Neural crest cell (in vitro differentiated cells): Measurements from ENCODE around the gene SRRM2. TPM values are rescaled to one million over a fixed set of nuclear protein-coding genes. Genes with fewer than 3 reads are reported as not detected.

Source experiments
- DNase-seq: peaks from one replicate; pipeline ENCODE4 v3.0.0; 2021; ENCODE audit warnings: low read depth, mixed read lengths, low spot score
- H3K27ac Mint-ChIP-seq: one replicate; pipeline ENCODE4 v1.8.0; 2021; ENCODE audit warnings: mild to moderate bottlenecking, mixed read lengths; ENCODE audit not compliant: unreplicated experiment
- H3K27me3 Mint-ChIP-seq: 2 replicates; pipeline ENCODE4 v1.8.0; 2021; ENCODE audit warnings: low read depth, mild to moderate bottlenecking, mixed read lengths
- H3K36me3 Mint-ChIP-seq: 2 replicates; pipeline ENCODE4 v1.8.0; 2021; ENCODE audit warnings: low read depth, mild to moderate bottlenecking, mixed read lengths
- H3K4me1 Mint-ChIP-seq: 2 replicates; pipeline ENCODE4 v1.8.0; 2021; ENCODE audit warnings: mixed read lengths
- H3K4me3 Mint-ChIP-seq: one replicate; pipeline ENCODE4 v1.8.0; 2021; ENCODE audit warnings: mild to moderate bottlenecking, mixed read lengths
- H3K9me3 Mint-ChIP-seq: 2 replicates; pipeline ENCODE4 v1.8.0; 2021; ENCODE audit warnings: mixed read lengths
- CTCF ChIP-seq: fragments of 200-600 bp; sonication (generic); conservative IDR thresholded peaks from 2 replicates; pipeline ENCODE4 v1.5.0; 2021; ENCODE audit warnings: antibody characterized with exemption, mild to moderate bottlenecking
- total RNA-seq: library from RNA; stranded (reverse); gene quantifications from 2 replicates; pipeline ENCODE4 v1.2.1, GENCODE V29; 2021

The SRRM2 gene
- total RNA-seq, 1 donor from 2014 or later: 803 TPM

- Mint-ChIP-seq H3K9me3 (no peaks in the 10 kb centered on the region), H3K36me3 (no peaks in the 10 kb centered on the region), H3K27ac (no peak overlapping the region), H3K4me3 (no peak overlapping the region), H3K4me1 (no peaks in the 10 kb centered on the region), H3K27me3 (peaks cover 2% of the 10 kb centered on the region)
- no peak for TF ChIP-seq CTCF
- no peak for DNase-seq
These were observed 65.2 kb downstream of the SRRM2 start for GRCh38 chr16:2817340-2818271.

DNA sequence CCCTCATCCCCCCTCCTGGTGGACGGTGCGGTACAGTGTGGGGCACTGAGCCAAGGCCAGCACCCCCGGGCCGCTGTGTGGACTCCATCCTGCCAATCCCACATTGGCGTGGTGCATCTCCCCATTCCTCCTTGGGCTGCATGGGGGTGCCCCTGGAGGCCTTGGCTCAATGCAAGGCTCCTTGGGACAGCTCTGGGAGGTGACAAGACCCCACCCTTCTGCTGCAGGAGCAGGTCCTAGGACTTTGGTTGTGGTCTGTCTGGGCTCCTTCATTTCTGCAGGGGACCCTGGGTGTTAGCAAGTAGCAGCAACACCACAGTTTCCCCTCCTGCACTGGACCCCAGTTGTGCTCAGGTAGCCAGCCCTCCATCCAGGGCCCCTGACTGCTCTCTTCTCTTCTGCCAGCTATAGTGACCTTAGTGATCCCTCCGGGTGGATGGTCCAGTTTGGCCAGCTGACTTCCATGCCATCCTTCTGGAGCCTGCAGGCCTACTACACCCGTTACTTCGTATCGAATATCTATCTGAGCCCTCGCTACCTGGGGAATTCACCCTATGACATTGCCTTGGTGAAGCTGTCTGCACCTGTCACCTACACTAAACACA is 65.9 kb downstream of the SRRM2 start:
- Mint-ChIP-seq H3K9me3 (no peaks in the 10 kb centered on the region), H3K4me3 (no peak overlapping the region), H3K27me3 (peaks cover 6% of the 10 kb centered on the region), H3K4me1 (no peaks in the 10 kb centered on the region), H3K27ac (no peak overlapping the region), H3K36me3 (no peaks in the 10 kb centered on the region)
- DNase-seq: no peak
- no peak for TF ChIP-seq CTCF

DNA sequence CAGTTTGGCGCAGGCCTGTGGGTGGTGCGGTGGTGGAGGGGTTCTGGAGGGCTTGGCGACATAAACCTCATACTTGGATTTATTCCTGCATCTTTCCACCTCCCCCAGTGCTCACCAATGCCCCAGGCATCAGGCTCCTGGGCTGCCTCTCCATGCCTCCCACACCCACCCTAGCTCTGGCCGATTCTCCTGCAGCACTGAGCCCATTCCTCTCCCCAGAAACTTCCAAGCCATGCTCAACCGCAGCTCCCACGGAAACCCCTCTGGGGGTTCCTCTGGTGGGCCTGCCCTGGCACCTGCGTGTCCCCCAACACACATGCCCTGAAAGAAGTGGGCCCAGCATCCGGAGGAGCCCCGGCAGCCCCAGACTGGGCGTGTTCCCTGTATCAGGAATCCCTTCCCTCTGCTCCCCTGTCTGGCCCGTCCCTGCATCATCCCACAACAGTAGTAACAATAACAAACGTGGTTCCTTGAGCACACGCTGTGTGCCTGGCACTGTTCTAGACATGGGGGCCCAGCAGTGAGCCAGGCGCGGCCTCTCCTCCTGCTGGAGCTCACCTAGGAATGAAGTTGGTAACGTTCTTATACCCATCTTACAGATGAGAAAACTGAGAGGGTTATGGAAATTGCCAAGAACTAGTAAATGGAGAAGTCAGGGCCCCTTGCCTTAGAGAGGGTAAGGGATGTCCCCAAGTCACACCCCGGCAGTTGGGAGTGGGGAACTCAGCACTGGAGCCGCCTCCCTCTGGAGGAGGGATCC is 66.9 kb downstream of the SRRM2 start:
- no peak for DNase-seq

GRCh38 chr16:2819939-2820835 is 67.7 kb downstream of the SRRM2 start:
- Mint-ChIP-seq H3K9me3 (no peaks in the 10 kb centered on the region), H3K27ac (no peak overlapping the region), H3K36me3 (no peaks in the 10 kb centered on the region), H3K4me1 (no peaks in the 10 kb centered on the region), H3K27me3 (peaks cover 6% of the 10 kb centered on the region), H3K4me3 (no peak overlapping the region)
- TF ChIP-seq CTCF: no peak
- DNase-seq: no peak

More for the DNA sequence above, 66.9 kb downstream of the SRRM2 start:
- Mint-ChIP-seq H3K9me3 (no peaks in the 10 kb centered on the region), H3K27me3 (peaks cover 6% of the 10 kb centered on the region), H3K4me1 (no peaks in the 10 kb centered on the region), H3K27ac (no peak overlapping the region), H3K36me3 (no peaks in the 10 kb centered on the region), H3K4me3 (no peak overlapping the region)
- TF ChIP-seq CTCF: no peak

Other genes with a start within 250 kb of the SRRM2 start
- 154 and 159 TPM in 2 replicates for gene ATP6V0C, start 238.7 kb upstream of the SRRM2 start, total RNA-seq
- 50.9 and 58.3 TPM in 2 replicates for gene AMDHD2, start 232.3 kb upstream of the SRRM2 start, total RNA-seq
- not detected in 2 replicates for gene CEMP1, start 221.2 kb upstream of the SRRM2 start, total RNA-seq
- 34.2 and 37.5 TPM in 2 replicates for gene PDPK1, start 214.6 kb upstream of the SRRM2 start, total RNA-seq
- 27.4 and 27.7 TPM in 2 replicates for gene KCTD5, start 70.1 kb upstream of the SRRM2 start, total RNA-seq
- 5.3 and 7.8 TPM in 2 replicates for gene PRSS27, start 32.4 kb upstream of the SRRM2 start, total RNA-seq
- 249 and 261 TPM in 2 replicates for gene ELOB, start 24.6 kb downstream of the SRRM2 start, total RNA-seq
- 0.23 and 0.39 TPM in 2 replicates for gene PRSS33, start 34.9 kb downstream of the SRRM2 start, total RNA-seq
- gene PRSS41, start 45.8 kb downstream of the SRRM2 start, total RNA-seq: not detected in 2 replicates
- not detected in 2 replicates for gene PRSS21, start 64.6 kb downstream of the SRRM2 start, total RNA-seq
- not detected in 2 replicates for gene ZG16B, start 77.7 kb downstream of the SRRM2 start, total RNA-seq
- gene PRSS22, start 105.5 kb downstream of the SRRM2 start, total RNA-seq: not detected in 2 replicates
- gene FLYWCH2, start 130.6 kb downstream of the SRRM2 start, total RNA-seq: 32.3 and 32.4 TPM in 2 replicates
- 26.4 and 26.7 TPM in 2 replicates for gene FLYWCH1, start 159.3 kb downstream of the SRRM2 start, total RNA-seq
- gene KREMEN2, start 211.6 kb downstream of the SRRM2 start, total RNA-seq: 1.0 TPM in 2 replicates
- 53.3 and 53.4 TPM in 2 replicates for gene PAQR4, start 216.7 kb downstream of the SRRM2 start, total RNA-seq
- gene PKMYT1, start 227.8 kb downstream of the SRRM2 start, total RNA-seq: 80.1 and 82.2 TPM in 2 replicates